Lung (tissue), 12 donors: ENCODE results near the gene PLXND1. TPM values are rescaled to one million over a fixed set of nuclear protein-coding genes. Genes with fewer than 3 reads are reported as not detected.

ENCODE experiments used
- ATAC-seq: fragments of 200-7000 bp; cut with Tn5 transposase; one replicate; pipeline ENCODE4 v1.9.1; 2020; ENCODE audit warnings: moderate number of reproducible peaks; ENCODE audit not compliant: insufficient read depth, low FRiP score
- DNase-seq, 3 donors: peaks; one replicate each; pipeline ENCODE4 v3.0.0-alpha.2; 2013 to 2017
- H3K27ac ChIP-seq, 2 donors: one replicate each; pipeline ENCODE4 v1.5.1; 2013; ENCODE audit warnings: mild to moderate bottlenecking in 2 of 2, moderate library complexity in 2 of 2, control low read depth in 1 of 2, inconsistent platforms in 1 of 2, low read depth in 1 of 2, low read length in 1 of 2
- H3K27me3 ChIP-seq, 3 donors: one replicate each; pipeline ENCODE4 v1.5.1; 2013; ENCODE audit warnings: low read length in 2 of 3; ENCODE audit not compliant: control insufficient read depth in 3 of 3, insufficient read depth in 3 of 3
- H3K36me3 ChIP-seq, 4 donors: one replicate each; pipeline ENCODE4 v1.5.1; 2013; ENCODE audit warnings: low read length in 4 of 4, mild to moderate bottlenecking in 1 of 4, moderate library complexity in 1 of 4; ENCODE audit not compliant: control insufficient read depth in 4 of 4, insufficient read depth in 4 of 4
- H3K4me1 ChIP-seq, 5 donors: one replicate each; pipeline ENCODE4 v1.5.1; 2013; ENCODE audit warnings: low read length in 5 of 5, mild to moderate bottlenecking in 2 of 5, moderate library complexity in 1 of 5; ENCODE audit not compliant: control insufficient read depth in 5 of 5, insufficient read depth in 5 of 5
- H3K4me3 ChIP-seq: one replicate; pipeline ENCODE4 v1.5.1; 2013; ENCODE audit warnings: mild to moderate bottlenecking, control low read depth, moderate library complexity
- H3K9ac ChIP-seq, 2 donors: one replicate each; pipeline ENCODE4 v1.5.1; 2013; ENCODE audit warnings: low read length in 2 of 2, control low read depth in 1 of 2; ENCODE audit not compliant: insufficient read depth in 1 of 2
- H3K9me3 ChIP-seq, 4 donors: one replicate each; pipeline ENCODE4 v1.5.1; 2013; ENCODE audit warnings: low read length in 3 of 4, mild to moderate bottlenecking in 1 of 4, moderate library complexity in 1 of 4; ENCODE audit not compliant: control insufficient read depth in 4 of 4, insufficient read depth in 3 of 4
- CTCF ChIP-seq: IDR thresholded peaks from 2 replicates; pipeline ENCODE4 v1.5.1; 2012; ENCODE audit warnings: mild to moderate bottlenecking; ENCODE audit errors: control extremely low read depth, extremely low read depth
- WGBS, 2 donors: extraction: QIAGEN DNeasy Blood & Tissue Kit; methylation state at CpG; one replicate each; pipeline ENCODE4 v1.1.7; 2013; 5-methylcytosine and 5-hydroxymethylcytosine counted together
- polyA plus RNA-seq, 2 donors: library from polyadenylated mRNA; stranded (reverse); fragments of 200-250 nt; gene quantifications; one replicate each; pipeline ENCODE4 v1.2.1, GENCODE V29; 2013
- total RNA-seq, 2 donors: library from RNA; depleted of rRNA in 1 of 2; stranded (reverse); fragments of >200 nt in 1 of 2; gene quantifications; one replicate each; pipeline ENCODE4 v1.2.1, GENCODE V29; 2014 to 2021
- donor health status: control.
- donor health status: control.
- donor health status: Bipolar disorder and iron deficiency.
- donor health status: healthy.
- donor health status: DM: yes; HTN: yes; CAD: no.

The PLXND1 gene
- total and polyA plus RNA-seq, 4 donors = 128 to 233 (median 180) TPM

- H3K27me3 ChIP-seq = no peaks in the 10 kb centered on the region
- TF ChIP-seq CTCF = no peak
- H3K36me3 ChIP-seq = peaks cover 0 to 1% (median 0%) of the 10 kb centered on the region in 4 donors
- H3K9ac ChIP-seq = no peak overlapping the region
- 47 to 51% methylated on average over 10 of the region's 10 CpGs for WGBS, 2 donors
- no peak overlapping the region for H3K4me3 ChIP-seq
- no peak for DNase-seq
- ATAC-seq = no peak
- no peaks in the 10 kb centered on the region for H3K9me3 ChIP-seq
- H3K4me1 ChIP-seq = peaks cover 0 to 85% (median 59%) of the 10 kb centered on the region in 5 donors
- peak overlapping the region in 1 of 2 donors; percentile 93 for H3K27ac ChIP-seq
These were observed 12.1 kb downstream of the PLXND1 start for GRCh38 chr3:129594409-129594808.

GRCh38 chr3:129593595-129594339, 12.7 kb downstream of the PLXND1 start:
- Histone ChIP-seq H3K36me3 (peaks cover 0 to 4% (median under 1%) of the 10 kb centered on the region in 4 donors), H3K9ac (no peak overlapping the region), H3K27me3 (no peaks in the 10 kb centered on the region), H3K4me3 (no peak overlapping the region), H3K9me3 (no peaks in the 10 kb centered on the region), H3K27ac (peak overlapping the region; percentile 30 to 93), H3K4me1 (peaks cover 0 to 79% (median 62%) of the 10 kb centered on the region in 5 donors)
- DNase-seq (peak; percentile 48 to 73 (median 64)), ATAC-seq (peak; percentile 6)
- no peak for TF ChIP-seq CTCF
- 15 to 24% methylated on average over 22 of the region's 22 CpGs for WGBS, 2 donors

- TF ChIP-seq CTCF = no peak
- ATAC-seq (no peak), DNase-seq (no peak)
- H3K9ac ChIP-seq = no peak overlapping the region
- 50 to 59% methylated on average over 8 of the region's 8 CpGs for WGBS, 2 donors
- H3K27me3 ChIP-seq = no peaks in the 10 kb centered on the region
- H3K4me1 ChIP-seq = peaks cover 0 to 74% (median 59%) of the 10 kb centered on the region in 5 donors
- no peaks in the 10 kb centered on the region for H3K9me3 ChIP-seq
- H3K27ac ChIP-seq = peak overlapping the region; percentile 76 to 93
- H3K36me3 ChIP-seq = peaks cover 0 to 4% (median under 1%) of the 10 kb centered on the region in 4 donors
- H3K4me3 ChIP-seq = no peak overlapping the region
These were observed 13.3 kb downstream of the PLXND1 start for GRCh38 chr3:129593230-129593594.
